Body of pancreas (tissue), 4 donors: ENCODE results near the gene PNKP. TPM values are rescaled to one million over a fixed set of nuclear protein-coding genes. Genes with fewer than 3 reads are reported as not detected.

Experiments
- ATAC-seq: fragments of 150-250 bp; one replicate; pipeline ENCODE4 v1.9.1; 2016
- DNase-seq, 4 donors: peaks; one replicate each; pipeline ENCODE4 v3.0.0-alpha.2; 2019
- H3K27ac ChIP-seq, 4 donors: fragments of 200-600 bp; sonication (generic); 1 replicate in 3 of 4; 2 replicates in 1 of 4; pipeline versions ENCODE4 v1.5.1 to v1.6.1; 2016 to 2019; ENCODE audit warnings: mild to moderate bottlenecking in 1 of 4, mixed read lengths in 1 of 4, moderate library complexity in 1 of 4
- H3K27me3 ChIP-seq, 2 donors: fragments of 200-600 bp; sonication (generic); one replicate each; pipeline ENCODE4 v1.6.0; 2016; ENCODE audit warnings: mild to moderate bottlenecking in 1 of 2
- H3K36me3 ChIP-seq, 2 donors: fragments of 200-600 bp; sonication (generic); replicated peaks in 1 of 2; 2 replicates each; pipeline ENCODE4 v1.5.1; 2016; ENCODE audit warnings: low read depth in 2 of 2; ENCODE audit not compliant: insufficient read depth in 1 of 2
- H3K4me1 ChIP-seq: fragments of 200-600 bp; sonication (generic); one replicate; pipeline ENCODE4 v1.6.0; 2016
- H3K4me3 ChIP-seq, 2 donors: fragments of 200-600 bp; sonication (generic); 1 replicate in 1 of 2; 2 replicates in 1 of 2; pipeline ENCODE4 v1.5.1; 2016 to 2019
- H3K9me3 ChIP-seq, 3 donors: fragments of 200-600 bp; sonication (generic); 1 replicate in 2 of 3; 2 replicates in 1 of 3; pipeline ENCODE4 v1.5.1; 2016
- POLR2A ChIP-seq, 3 donors: fragments of 450-650 bp; IDR thresholded peaks; one replicate each; pipeline ENCODE4 v1.6.1; 2016; ENCODE audit warnings: antibody characterized with exemption in 3 of 3, mild to moderate bottlenecking in 2 of 3
- WGBS, 2 donors: methylation state at CpG; one replicate each; pipeline ENCODE4 v1.1.5; 2017; 5-methylcytosine and 5-hydroxymethylcytosine counted together
- intact Hi-C: fragments of 100-400 bp; cut with DNase I; formaldehyde crosslinking; loops from one replicate; pipeline ENCODE4 v1.15.1; 2023
- total RNA-seq, 2 donors: library from RNA; depleted of rRNA; stranded (reverse); fragments of >200 nt; gene quantifications; one replicate each; pipeline ENCODE4 v1.1.0, GENCODE V29; 2016
- TF ChIP-seq, protein P1 (sequence below), 7 experiments: fragments of 450-650 bp in 4 of 7; fragments of 200-600 bp in 3 of 7; sonication (generic) in 3 of 7; IDR thresholded peaks; one replicate each; pipeline ENCODE4 v1.5.1; 2016 to 2019; ENCODE audit warnings: antibody characterized with exemption in 7 of 7

PNKP gene
- total RNA-seq, 2 donors from 2014 or later: 59.7 to 122 TPM

DNA sequence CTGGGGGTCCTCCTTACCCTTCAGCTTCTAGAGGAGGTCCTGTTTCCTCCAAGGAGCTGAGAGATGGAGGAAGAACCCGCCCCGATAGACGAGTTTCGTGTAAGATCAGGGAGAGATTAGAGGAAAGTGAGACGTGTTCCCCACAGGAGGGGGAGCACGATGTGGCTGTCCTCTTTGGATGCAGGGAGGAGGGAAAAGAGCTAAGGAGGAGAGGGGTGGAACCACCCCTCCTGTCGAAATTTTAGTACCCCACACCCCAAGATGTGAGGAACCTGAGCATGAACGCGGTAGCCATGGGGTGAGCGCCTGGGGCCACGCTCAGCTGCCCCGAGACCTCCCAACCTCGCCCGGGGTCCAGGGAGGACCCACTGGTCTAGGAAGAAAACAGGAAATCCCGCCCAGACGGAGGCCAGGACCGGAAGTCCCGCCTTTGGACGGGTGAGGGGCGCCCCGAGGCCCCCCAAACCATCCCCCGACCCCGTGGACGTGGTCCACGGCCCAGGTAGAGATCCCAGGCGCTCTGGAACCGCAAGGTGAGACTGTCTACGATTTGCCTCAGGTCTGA is 8.6 kb upstream of the PNKP start:
- Histone ChIP-seq H3K4me3 (peak overlapping the region; percentile 65 to 92), H3K36me3 (peaks cover 9% of the 10 kb centered on the region in 2 donors), H3K4me1 (peaks cover 28% of the 10 kb centered on the region), H3K9me3 (no peaks in the 10 kb centered on the region), H3K27me3 (no peaks in the 10 kb centered on the region), H3K27ac (peak overlapping the region; percentile 96 to 99 (median 98))
- intact Hi-C loops: no loop called here
- DNase-seq (peak in 2 of 4 donors; percentile 48 to 52), ATAC-seq (no peak)
- TF ChIP-seq POLR2A (IDR thresholded peaks at IDR 0.05): no peak
- TF ChIP-seq, protein P1, sequence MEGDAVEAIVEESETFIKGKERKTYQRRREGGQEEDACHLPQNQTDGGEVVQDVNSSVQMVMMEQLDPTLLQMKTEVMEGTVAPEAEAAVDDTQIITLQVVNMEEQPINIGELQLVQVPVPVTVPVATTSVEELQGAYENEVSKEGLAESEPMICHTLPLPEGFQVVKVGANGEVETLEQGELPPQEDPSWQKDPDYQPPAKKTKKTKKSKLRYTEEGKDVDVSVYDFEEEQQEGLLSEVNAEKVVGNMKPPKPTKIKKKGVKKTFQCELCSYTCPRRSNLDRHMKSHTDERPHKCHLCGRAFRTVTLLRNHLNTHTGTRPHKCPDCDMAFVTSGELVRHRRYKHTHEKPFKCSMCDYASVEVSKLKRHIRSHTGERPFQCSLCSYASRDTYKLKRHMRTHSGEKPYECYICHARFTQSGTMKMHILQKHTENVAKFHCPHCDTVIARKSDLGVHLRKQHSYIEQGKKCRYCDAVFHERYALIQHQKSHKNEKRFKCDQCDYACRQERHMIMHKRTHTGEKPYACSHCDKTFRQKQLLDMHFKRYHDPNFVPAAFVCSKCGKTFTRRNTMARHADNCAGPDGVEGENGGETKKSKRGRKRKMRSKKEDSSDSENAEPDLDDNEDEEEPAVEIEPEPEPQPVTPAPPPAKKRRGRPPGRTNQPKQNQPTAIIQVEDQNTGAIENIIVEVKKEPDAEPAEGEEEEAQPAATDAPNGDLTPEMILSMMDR (IDR thresholded peaks at IDR 0.05): no peak
- WGBS, 2 donors: 0 to 1% methylated on average over 13 to 28 of the region's 28 CpGs

DNA sequence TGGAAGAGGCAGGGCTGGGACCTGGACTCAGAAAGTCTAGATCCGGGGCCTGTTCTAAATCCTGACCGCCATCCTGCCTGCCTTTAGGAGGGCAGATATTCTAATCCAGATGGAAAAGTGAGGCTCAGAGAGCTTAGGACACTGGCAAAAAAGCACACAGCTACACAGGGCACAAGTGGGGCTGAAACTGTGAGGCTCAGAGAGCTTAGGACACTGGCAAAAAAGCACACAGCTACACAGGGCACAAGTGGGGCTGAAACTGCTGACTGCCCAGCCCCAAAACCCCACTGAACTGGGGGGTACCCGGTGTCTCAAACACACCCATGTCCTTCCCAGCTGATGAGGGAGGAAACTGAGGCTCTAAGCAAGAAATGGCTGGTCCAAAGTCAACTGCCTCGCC is 7.8 kb upstream of the PNKP start:
- H3K4me3 ChIP-seq: no peak overlapping the region
- no peaks in the 10 kb centered on the region for H3K27me3 ChIP-seq
- 72 to 81% methylated on average over 4 of the region's 4 CpGs for WGBS, 2 donors
- TF ChIP-seq, protein P1 (IDR thresholded peaks at IDR 0.05): no peak
- TF ChIP-seq POLR2A (IDR thresholded peaks at IDR 0.05): no peak
- H3K9me3 ChIP-seq: no peaks in the 10 kb centered on the region
- H3K27ac ChIP-seq: peak overlapping the region in 1 of 4 donors; percentile 99
- intact Hi-C loops: no loop called here
- no peak for ATAC-seq
- H3K36me3 ChIP-seq: peaks cover 1 to 2% of the 10 kb centered on the region in 2 donors
- DNase-seq: no peak
- peaks cover 36% of the 10 kb centered on the region for H3K4me1 ChIP-seq

DNA sequence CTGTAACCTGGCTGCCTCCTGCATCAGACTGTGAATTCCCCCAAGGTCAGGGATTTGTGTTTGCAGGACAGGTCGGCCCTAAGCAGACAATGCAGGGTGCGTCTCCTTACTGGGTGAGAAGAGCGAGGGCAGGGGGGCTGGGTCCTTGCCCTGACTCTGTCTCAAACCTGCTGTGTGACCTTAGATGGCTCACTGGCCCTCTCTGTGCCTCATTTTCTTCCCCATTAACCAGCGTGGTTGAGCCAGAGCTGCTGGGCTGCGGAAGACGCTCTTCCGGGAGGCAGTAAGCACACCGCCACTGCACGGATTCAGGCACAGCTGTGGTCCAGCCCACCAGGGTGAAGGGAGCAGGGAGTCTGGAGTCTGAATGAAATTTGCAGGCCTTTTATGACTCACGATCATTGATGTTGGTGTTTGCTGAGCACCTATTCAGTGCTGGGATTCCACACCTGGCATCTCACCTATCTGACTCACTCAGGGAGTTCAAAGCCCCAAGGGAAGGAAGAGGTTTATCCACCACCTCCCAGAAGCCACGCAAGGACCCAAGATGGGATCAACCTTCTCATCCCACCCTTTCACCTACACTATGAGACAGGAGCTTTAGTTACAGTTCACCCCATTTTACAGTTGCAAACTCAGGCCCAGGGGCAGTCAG is 7.3 kb upstream of the PNKP start:
- DNase-seq: no peak
- TF ChIP-seq POLR2A (IDR thresholded peaks at IDR 0.05): no peak
- TF ChIP-seq, protein P1 (IDR thresholded peaks at IDR 0.05): no peak
- H3K27me3 ChIP-seq: no peaks in the 10 kb centered on the region
- WGBS, 2 donors: 89 to 92% methylated on average over 9 to 11 of the region's 11 CpGs
- intact Hi-C loops: no loop called here
- no peak overlapping the region for H3K4me3 ChIP-seq
- H3K27ac ChIP-seq: no peak overlapping the region
- H3K9me3 ChIP-seq: no peaks in the 10 kb centered on the region
- peaks cover 40% of the 10 kb centered on the region for H3K4me1 ChIP-seq
- no peaks in the 10 kb centered on the region for H3K36me3 ChIP-seq
- no peak for ATAC-seq

DNA sequence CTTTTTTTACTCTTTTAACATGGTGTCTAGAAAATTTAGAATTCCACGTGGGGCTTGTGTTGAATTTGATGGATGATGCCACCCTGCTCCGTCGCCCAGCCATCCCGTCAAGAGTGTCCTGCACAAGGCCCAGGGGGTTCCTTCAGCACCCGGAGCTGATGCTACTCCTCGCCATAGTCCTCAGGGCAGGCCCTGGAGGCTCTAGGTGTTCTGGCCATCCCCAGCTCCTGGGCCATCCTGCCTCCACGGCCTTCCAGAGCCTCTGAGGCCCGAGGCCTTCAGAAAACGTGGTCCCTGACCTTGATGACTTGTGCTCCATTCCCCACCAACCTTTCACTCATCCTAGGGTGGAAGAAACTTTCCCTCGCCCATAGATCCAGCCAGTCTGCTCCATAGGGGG is 6.5 kb upstream of the PNKP start:
- Histone ChIP-seq H3K27ac (no peak overlapping the region), H3K4me3 (no peak overlapping the region), H3K4me1 (peaks cover 44% of the 10 kb centered on the region), H3K36me3 (no peaks in the 10 kb centered on the region), H3K27me3 (no peaks in the 10 kb centered on the region), H3K9me3 (no peaks in the 10 kb centered on the region)
- DNase-seq: no peak
- 78 to 80% methylated on average over 6 to 10 of the region's 10 CpGs for WGBS, 2 donors
- intact Hi-C loops: no loop called here
- no peak for ATAC-seq
- TF ChIP-seq POLR2A (IDR thresholded peaks at IDR 0.05): no peak
- TF ChIP-seq, protein P1 (IDR thresholded peaks at IDR 0.05): no peak

DNA sequence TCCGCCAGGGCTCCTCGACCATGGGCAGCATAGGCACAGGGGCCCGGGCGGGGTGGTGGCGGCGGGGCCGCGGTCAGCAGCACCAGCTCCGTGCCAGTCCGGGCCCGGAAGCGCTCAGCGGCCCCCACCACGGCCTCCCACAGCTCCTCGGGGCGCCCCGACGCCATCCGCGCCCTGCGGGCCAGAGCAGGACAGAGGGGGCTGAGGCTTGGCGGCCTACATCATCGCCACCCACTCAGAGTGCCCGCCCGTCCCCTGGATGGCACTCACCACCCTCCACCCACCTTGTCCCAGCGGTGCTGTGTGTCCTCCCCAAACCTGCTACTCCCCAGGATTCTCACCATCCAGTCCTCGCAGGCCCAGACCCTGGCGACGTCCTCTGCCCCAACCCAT is 5.7 kb upstream of the PNKP start:
- H3K27me3 ChIP-seq: no peaks in the 10 kb centered on the region
- no peaks in the 10 kb centered on the region for H3K36me3 ChIP-seq
- no peak overlapping the region for H3K4me3 ChIP-seq
- peaks cover 44% of the 10 kb centered on the region for H3K4me1 ChIP-seq
- no peak overlapping the region for H3K27ac ChIP-seq
- TF ChIP-seq POLR2A (IDR thresholded peaks at IDR 0.05): no peak
- TF ChIP-seq, protein P1 (IDR thresholded peaks at IDR 0.05): no peak
- ATAC-seq (no peak), DNase-seq (no peak)
- intact Hi-C loops: no loop called here
- WGBS, 2 donors: 90% methylated on average over 4 to 15 of the region's 29 CpGs
- H3K9me3 ChIP-seq: no peaks in the 10 kb centered on the region
